H9 (cell line): ENCODE results near the gene NDE1. TPM values are rescaled to one million over a fixed set of nuclear protein-coding genes. Genes with fewer than 3 reads are reported as not detected.

ENCODE experiments used
- DNase-seq: peaks from one replicate; pipeline ENCODE4 v3.0.0-alpha.2; 2017
- H2AFZ ChIP-seq: one replicate; pipeline ENCODE4 v1.6.1; 2013; ENCODE audit warnings: mild to moderate bottlenecking, low read length, control low read depth, moderate library complexity
- H2AK5ac ChIP-seq: 2 replicates; pipeline ENCODE4 v1.6.1; 2013; ENCODE audit warnings: low read length, control low read depth, mixed read lengths; ENCODE audit not compliant: insufficient read length
- H2BK120ac ChIP-seq: one replicate; pipeline ENCODE4 v1.6.1; 2013; ENCODE audit warnings: low read depth, mild to moderate bottlenecking, low read length, control low read depth, inconsistent platforms; ENCODE audit not compliant: poor library complexity, severe bottlenecking
- H2BK12ac ChIP-seq: 2 replicates; pipeline ENCODE4 v1.6.1; 2013; ENCODE audit warnings: low read length, control low read depth, mixed read lengths, low read depth; ENCODE audit not compliant: insufficient read length
- H2BK15ac ChIP-seq: 2 replicates; pipeline ENCODE4 v1.6.1; 2013; ENCODE audit warnings: low read depth, low read length, control low read depth
- H2BK20ac ChIP-seq: one replicate; pipeline ENCODE4 v1.6.1; 2013; ENCODE audit warnings: low read depth, mild to moderate bottlenecking, low read length, control low read depth, inconsistent platforms; ENCODE audit not compliant: poor library complexity, severe bottlenecking
- H2BK5ac ChIP-seq: 2 replicates; pipeline ENCODE4 v1.6.1; 2013; ENCODE audit warnings: low read length, control low read depth, mixed read lengths; ENCODE audit not compliant: insufficient read length
- H3K14ac ChIP-seq: 2 replicates; pipeline ENCODE4 v1.6.1; 2013; ENCODE audit warnings: low read length, control low read depth; ENCODE audit not compliant: insufficient read depth
- H3K18ac ChIP-seq: 2 replicates; pipeline ENCODE4 v1.6.1; 2013; ENCODE audit warnings: low read depth, mild to moderate bottlenecking, mixed read lengths, low read length, control low read depth; ENCODE audit not compliant: insufficient read length
- H3K23ac ChIP-seq: 2 replicates; pipeline ENCODE4 v1.6.1; 2013; ENCODE audit warnings: low read length, control low read depth, mixed read lengths, low read depth; ENCODE audit not compliant: insufficient read length
- H3K23me2 ChIP-seq: 2 replicates; pipeline ENCODE4 v1.6.1; 2013; ENCODE audit warnings: low read depth, mild to moderate bottlenecking, mixed read lengths, low read length, control low read depth; ENCODE audit not compliant: insufficient read length, poor library complexity, severe bottlenecking
- H3K27ac ChIP-seq: 2 replicates; pipeline ENCODE4 v1.5.1; 2013; ENCODE audit warnings: low read length, control low read depth, mixed read lengths, low read depth; ENCODE audit not compliant: insufficient read length
- H3K27me3 ChIP-seq: 2 replicates; pipeline ENCODE4 v1.6.1; 2013; ENCODE audit warnings: low read length, control low read depth, inconsistent platforms; ENCODE audit not compliant: insufficient read depth
- H3K4ac ChIP-seq: 2 replicates; pipeline ENCODE4 v1.6.1; 2013; ENCODE audit warnings: low read depth, mild to moderate bottlenecking, control low read depth, inconsistent platforms, low read length, moderate library complexity
- H3K4me1 ChIP-seq: 2 replicates; pipeline ENCODE4 v1.6.1; 2013; ENCODE audit warnings: low read length, control low read depth, inconsistent platforms; ENCODE audit not compliant: insufficient read depth
- H3K4me2 ChIP-seq: 2 replicates; pipeline ENCODE4 v1.6.1; 2013; ENCODE audit warnings: low read length, control low read depth, mixed read lengths; ENCODE audit not compliant: insufficient read length, insufficient read depth
- H3K56ac ChIP-seq: 2 replicates; pipeline ENCODE4 v1.6.1; 2013; ENCODE audit warnings: low read depth, mild to moderate bottlenecking, mixed read lengths, low read length, control low read depth; ENCODE audit not compliant: insufficient read length
- H3K79me1 ChIP-seq: 2 replicates; pipeline ENCODE4 v1.6.1; 2013; ENCODE audit warnings: low read depth, mild to moderate bottlenecking, moderate library complexity, low read length, control low read depth, inconsistent platforms; ENCODE audit not compliant: insufficient read depth, poor library complexity, severe bottlenecking
- H3K79me2 ChIP-seq: 2 replicates; pipeline ENCODE4 v1.6.1; 2013; ENCODE audit warnings: low read length, control low read depth, inconsistent platforms; ENCODE audit not compliant: insufficient read depth
- H3K9ac ChIP-seq: 2 replicates; pipeline ENCODE4 v1.6.1; 2013; ENCODE audit warnings: low read length, control low read depth, mixed read lengths; ENCODE audit not compliant: insufficient read length; ENCODE audit errors: extremely low read depth
- H3K9me3 ChIP-seq: one replicate; pipeline ENCODE4 v1.6.1; 2013; ENCODE audit warnings: low read depth, low read length, inconsistent platforms; ENCODE audit not compliant: control insufficient read depth
- H3T11ph ChIP-seq: one replicate; pipeline ENCODE4 v1.6.1; 2013; ENCODE audit warnings: mild to moderate bottlenecking, low read length, control low read depth, inconsistent platforms
- H4K20me1 ChIP-seq: one replicate; pipeline ENCODE4 v1.6.1; 2013; ENCODE audit not compliant: control insufficient read depth, insufficient read length, insufficient read depth
- H4K5ac ChIP-seq: 2 replicates; pipeline ENCODE4 v1.6.1; 2013; ENCODE audit warnings: low read depth, mild to moderate bottlenecking, mixed read lengths, low read length, control low read depth; ENCODE audit not compliant: insufficient read length
- H4K8ac ChIP-seq: replicated peaks from 2 replicates; pipeline ENCODE4 v1.6.1; 2013; ENCODE audit warnings: low read length, control low read depth, mixed read lengths, low read depth; ENCODE audit not compliant: insufficient read length
- H4K91ac ChIP-seq: 2 replicates; pipeline ENCODE4 v1.6.1; 2013; ENCODE audit warnings: low read depth, mild to moderate bottlenecking, moderate library complexity, mixed read lengths, low read length, control low read depth; ENCODE audit not compliant: insufficient read length
- H3K27ac Mint-ChIP-seq, 3 experiments: 2 replicates in 2 of 3; 3 replicates in 1 of 3; pipeline ENCODE4 v1.8.0; 2020 to 2021; ENCODE audit warnings: mixed read lengths in 3 of 3, mild to moderate bottlenecking in 1 of 3, moderate library complexity in 1 of 3
- H3K27me3 Mint-ChIP-seq: 2 replicates; pipeline ENCODE4 v1.8.0; 2021; ENCODE audit warnings: low read depth, mild to moderate bottlenecking, moderate library complexity, mixed read lengths
- H3K36me3 Mint-ChIP-seq, 3 experiments: 2 replicates in 2 of 3; 3 replicates in 1 of 3; pipeline ENCODE4 v1.8.0; 2020 to 2021; ENCODE audit warnings: low read depth in 3 of 3, mixed read lengths in 3 of 3; ENCODE audit not compliant: insufficient read depth in 1 of 3
- H3K4me1 Mint-ChIP-seq, 2 experiments: 2 replicates each; pipeline ENCODE4 v1.8.0; 2020; ENCODE audit warnings: mixed read lengths in 2 of 2
- H3K4me3 Mint-ChIP-seq, 2 experiments: 2 replicates in 1 of 2; 3 replicates in 1 of 2; pipeline ENCODE4 v1.8.0; 2020 to 2021; ENCODE audit warnings: mild to moderate bottlenecking in 2 of 2, mixed read lengths in 2 of 2, moderate library complexity in 1 of 2
- H3K9me3 Mint-ChIP-seq, 2 experiments: 2 replicates in 1 of 2; 3 replicates in 1 of 2; pipeline ENCODE4 v1.8.0; 2020; ENCODE audit warnings: mild to moderate bottlenecking in 2 of 2, mixed read lengths in 2 of 2, moderate library complexity in 1 of 2
- CTCF ChIP-seq: fragments of 200-600 bp; sonication (generic); conservative IDR thresholded peaks from 3 replicates; pipeline ENCODE4 v1.8.0; 2021; ENCODE audit warnings: antibody characterized with exemption, mild to moderate bottlenecking
- WGBS: extraction: QIAGEN DNeasy Blood & Tissue Kit; methylation state at CpG from one replicate; pipeline ENCODE4 v1.1.7; 2013; ENCODE audit warnings: missing lambda C conversion rate, low lambda C conversion rate, mixed read lengths; ENCODE audit not compliant: insufficient read length; ENCODE audit errors: extremely low coverage; 5-methylcytosine and 5-hydroxymethylcytosine counted together
- total RNA-seq: library from RNA; stranded (reverse); gene quantifications from 2 replicates; pipeline ENCODE4 v1.2.1, GENCODE V29; 2021

NDE1 gene
- total RNA-seq, 1 experiment from 2014 or later: 49.6 TPM

GRCh38 chr16:15677447-15677846, 27.4 kb downstream of the NDE1 start:
- H3K4me1 Mint-ChIP-seq: peaks cover 0 to 2% of the 10 kb centered on the region in 2 experiments; a peak in 2 of 4 replicates
- H3K79me2 ChIP-seq: no peaks in the 10 kb centered on the region
- no CpG with 5 or more reads among the region's 5 CpGs for WGBS
- H3K14ac ChIP-seq: no peak overlapping the region
- H2BK20ac ChIP-seq: no peak overlapping the region
- no peak overlapping the region for H2AK5ac ChIP-seq
- H3K27me3 Mint-ChIP-seq: no peaks in the 10 kb centered on the region
- no peak overlapping the region for H3K4me3 Mint-ChIP-seq
- H3K27ac Mint-ChIP-seq: peak overlapping the region in 1 of 3 experiments; percentile 11; a peak in 1 of 7 replicates
- no peak overlapping the region for H2BK120ac ChIP-seq
- H2BK5ac ChIP-seq: no peak overlapping the region
- H2BK12ac ChIP-seq: no peak overlapping the region
- H3K18ac ChIP-seq: no peak overlapping the region
- no peak for TF ChIP-seq CTCF
- no peak overlapping the region for H3K9ac ChIP-seq
- no peaks in the 10 kb centered on the region for H3K9me3 Mint-ChIP-seq
- H3K9me3 ChIP-seq: no peaks in the 10 kb centered on the region
- peaks cover 15 to 40% (median 35%) of the 10 kb centered on the region in 3 experiments for H3K36me3 Mint-ChIP-seq
- DNase-seq: no peak
- H3K4me1 ChIP-seq: no peaks in the 10 kb centered on the region
- H3T11ph ChIP-seq: no peak overlapping the region
- H3K23ac ChIP-seq: no peak overlapping the region
- no peak overlapping the region for H3K27ac ChIP-seq
- no peak overlapping the region for H2AFZ ChIP-seq
- H4K91ac ChIP-seq: no peak overlapping the region
- no peaks in the 10 kb centered on the region for H3K79me1 ChIP-seq
- no peak overlapping the region for H3K56ac ChIP-seq
- no peak overlapping the region for H3K4me2 ChIP-seq
- no peak overlapping the region for H4K5ac ChIP-seq
- no peaks in the 10 kb centered on the region for H3K27me3 ChIP-seq
- H4K8ac ChIP-seq: no peak overlapping the region
- H4K20me1 ChIP-seq: no peaks in the 10 kb centered on the region
- no peak overlapping the region for H3K4ac ChIP-seq
- no peak overlapping the region for H2BK15ac ChIP-seq
- H3K23me2 ChIP-seq: no peaks in the 10 kb centered on the region
